Measurements from ENCODE around the gene DEPDC5. TPM values are rescaled to one million over a fixed set of nuclear protein-coding genes. Genes with fewer than 3 reads are reported as not detected.

The DEPDC5 gene
- total and polyA plus RNA-seq, 9 donors: 8.0 to 10.7 (median 8.5) TPM

- H3K4me1 ChIP-seq (ENCODE audit: control insufficient read depth, insufficient read depth, low read length): no peaks in the 10 kb centered on the region
- WGBS (ENCODE audit: insufficient coverage): 65% methylated on average over 2 of the region's 4 CpGs
- H3K27ac ChIP-seq (ENCODE audit: low read length): no peak overlapping the region
- no peak overlapping the region for H3K4me3 ChIP-seq (ENCODE audit: low read length)
- no peaks in the 10 kb centered on the region for H3K27me3 ChIP-seq (ENCODE audit: control insufficient read depth, insufficient read depth, low read length)
- peaks cover 35% of the 10 kb centered on the region for H3K36me3 ChIP-seq (ENCODE audit: control insufficient read depth, insufficient read depth, low read length)
- no peak for DNase-seq
- no peaks in the 10 kb centered on the region for H3K9me3 ChIP-seq (replicated peaks; ENCODE audit: control insufficient read depth, low read depth, low read length)
Measured at GRCh38 chr22:31866918-31867317, 113.1 kb downstream of the DEPDC5 start.

GRCh38 chr22:31867386-31868153, 113.8 kb downstream of the DEPDC5 start:
- peaks cover 40% of the 10 kb centered on the region for H3K36me3 ChIP-seq (ENCODE audit: control insufficient read depth, insufficient read depth, low read length)
- no peak overlapping the region for H3K4me3 ChIP-seq (ENCODE audit: low read length)
- H3K27ac ChIP-seq (ENCODE audit: low read length): no peak overlapping the region
- DNase-seq: no peak
- WGBS (ENCODE audit: insufficient coverage): no CpG with 5 or more reads among the region's 3 CpGs
- no peaks in the 10 kb centered on the region for H3K4me1 ChIP-seq (ENCODE audit: control insufficient read depth, insufficient read depth, low read length)
- no peaks in the 10 kb centered on the region for H3K9me3 ChIP-seq (replicated peaks; ENCODE audit: control insufficient read depth, low read depth, low read length)
- H3K27me3 ChIP-seq (ENCODE audit: control insufficient read depth, insufficient read depth, low read length): no peaks in the 10 kb centered on the region

- peaks cover 51% of the 10 kb centered on the region for H3K36me3 ChIP-seq (ENCODE audit: control insufficient read depth, insufficient read depth, low read length)
Measured at GRCh38 chr22:31869739-31870138, 115.9 kb downstream of the DEPDC5 start.

GRCh38 chr22:31870890-31871289, 117.1 kb downstream of the DEPDC5 start:
- Histone ChIP-seq H3K36me3 (ENCODE audit: control insufficient read depth, insufficient read depth, low read length) (peaks cover 53% of the 10 kb centered on the region), H3K4me3 (ENCODE audit: low read length) (no peak overlapping the region), H3K9me3 (replicated peaks; ENCODE audit: control insufficient read depth, low read depth, low read length) (no peaks in the 10 kb centered on the region), H3K4me1 (ENCODE audit: control insufficient read depth, insufficient read depth, low read length) (no peaks in the 10 kb centered on the region), H3K27me3 (ENCODE audit: control insufficient read depth, insufficient read depth, low read length) (no peaks in the 10 kb centered on the region), H3K27ac (ENCODE audit: low read length) (no peak overlapping the region)
- DNase-seq: no peak
- WGBS (ENCODE audit: insufficient coverage): 98% methylated on average over 3 of the region's 6 CpGs

More at GRCh38 chr22:31869739-31870138, 115.9 kb downstream of the DEPDC5 start:
- Histone ChIP-seq H3K4me3 (ENCODE audit: low read length) (no peak overlapping the region), H3K27ac (ENCODE audit: low read length) (no peak overlapping the region), H3K9me3 (replicated peaks; ENCODE audit: control insufficient read depth, low read depth, low read length) (no peaks in the 10 kb centered on the region), H3K27me3 (ENCODE audit: control insufficient read depth, insufficient read depth, low read length) (no peaks in the 10 kb centered on the region), H3K4me1 (ENCODE audit: control insufficient read depth, insufficient read depth, low read length) (no peaks in the 10 kb centered on the region)
- DNase-seq: no peak
- 73% methylated on average over 4 of the region's 5 CpGs for WGBS (ENCODE audit: insufficient coverage)

- H3K4me1 ChIP-seq (ENCODE audit: control insufficient read depth, insufficient read depth, low read length): no peaks in the 10 kb centered on the region
- no peak overlapping the region for H3K4me3 ChIP-seq (ENCODE audit: low read length)
- H3K27me3 ChIP-seq (ENCODE audit: control insufficient read depth, insufficient read depth, low read length): no peaks in the 10 kb centered on the region
- H3K27ac ChIP-seq (ENCODE audit: low read length): no peak overlapping the region
- no peak for DNase-seq
- peaks cover 55% of the 10 kb centered on the region for H3K36me3 ChIP-seq (ENCODE audit: control insufficient read depth, insufficient read depth, low read length)
- WGBS (ENCODE audit: insufficient coverage): 73% methylated on average over 1 of the region's 4 CpGs
- no peaks in the 10 kb centered on the region for H3K9me3 ChIP-seq (replicated peaks; ENCODE audit: control insufficient read depth, low read depth, low read length)
Measured at GRCh38 chr22:31871480-31871879, 117.7 kb downstream of the DEPDC5 start.

- Histone ChIP-seq H3K4me3 (ENCODE audit: low read length) (no peak overlapping the region), H3K27ac (ENCODE audit: low read length) (no peak overlapping the region), H3K9me3 (replicated peaks; ENCODE audit: control insufficient read depth, low read depth, low read length) (no peaks in the 10 kb centered on the region), H3K27me3 (ENCODE audit: control insufficient read depth, insufficient read depth, low read length) (no peaks in the 10 kb centered on the region), H3K36me3 (ENCODE audit: control insufficient read depth, insufficient read depth, low read length) (peaks cover 56% of the 10 kb centered on the region), H3K4me1 (ENCODE audit: control insufficient read depth, insufficient read depth, low read length) (no peaks in the 10 kb centered on the region)
- DNase-seq: peak; percentile 19
- WGBS (ENCODE audit: insufficient coverage): no CpG with 5 or more reads among the region's 4 CpGs
Measured at GRCh38 chr22:31872209-31872608, 118.4 kb downstream of the DEPDC5 start.

GRCh38 chr22:31874821-31875220, 121.0 kb downstream of the DEPDC5 start:
- no peaks in the 10 kb centered on the region for H3K4me1 ChIP-seq (ENCODE audit: control insufficient read depth, insufficient read depth, low read length)
- no peaks in the 10 kb centered on the region for H3K27me3 ChIP-seq (ENCODE audit: control insufficient read depth, insufficient read depth, low read length)
- no peaks in the 10 kb centered on the region for H3K9me3 ChIP-seq (replicated peaks; ENCODE audit: control insufficient read depth, low read depth, low read length)
- DNase-seq: no peak
- 96% methylated on average over 3 of the region's 3 CpGs for WGBS (ENCODE audit: insufficient coverage)
- no peak overlapping the region for H3K27ac ChIP-seq (ENCODE audit: low read length)
- H3K36me3 ChIP-seq (ENCODE audit: control insufficient read depth, insufficient read depth, low read length): peaks cover 52% of the 10 kb centered on the region
- H3K4me3 ChIP-seq (ENCODE audit: low read length): no peak overlapping the region

GRCh38 chr22:31876156-31876920, 122.5 kb downstream of the DEPDC5 start:
- H3K27ac ChIP-seq (ENCODE audit: low read length): no peak overlapping the region
- H3K4me1 ChIP-seq (ENCODE audit: control insufficient read depth, insufficient read depth, low read length): no peaks in the 10 kb centered on the region
- H3K9me3 ChIP-seq (replicated peaks; ENCODE audit: control insufficient read depth, low read depth, low read length): no peaks in the 10 kb centered on the region
- no peaks in the 10 kb centered on the region for H3K27me3 ChIP-seq (ENCODE audit: control insufficient read depth, insufficient read depth, low read length)
- H3K4me3 ChIP-seq (ENCODE audit: low read length): no peak overlapping the region
- 49% methylated on average over 10 of the region's 12 CpGs for WGBS (ENCODE audit: insufficient coverage)
- DNase-seq: no peak
- H3K36me3 ChIP-seq (ENCODE audit: control insufficient read depth, insufficient read depth, low read length): peaks cover 53% of the 10 kb centered on the region

- Histone ChIP-seq H3K36me3 (ENCODE audit: control insufficient read depth, insufficient read depth, low read length) (peaks cover 49% of the 10 kb centered on the region), H3K27ac (ENCODE audit: low read length) (no peak overlapping the region), H3K4me3 (ENCODE audit: low read length) (no peak overlapping the region), H3K27me3 (ENCODE audit: control insufficient read depth, insufficient read depth, low read length) (no peaks in the 10 kb centered on the region), H3K9me3 (replicated peaks; ENCODE audit: control insufficient read depth, low read depth, low read length) (no peaks in the 10 kb centered on the region), H3K4me1 (ENCODE audit: control insufficient read depth, insufficient read depth, low read length) (no peaks in the 10 kb centered on the region)
- whole genome bisulfite sequencing (ENCODE audit: insufficient coverage): 87% methylated on average over 12 of the region's 14 CpGs
- DNase-seq: no peak
Measured at GRCh38 chr22:31879585-31879984, 125.8 kb downstream of the DEPDC5 start.

- no peak overlapping the region for H3K27ac ChIP-seq (ENCODE audit: low read length)
- 86% methylated on average over 2 of the region's 6 CpGs for WGBS (ENCODE audit: insufficient coverage)
- peaks cover 46% of the 10 kb centered on the region for H3K36me3 ChIP-seq (ENCODE audit: control insufficient read depth, insufficient read depth, low read length)
Measured at GRCh38 chr22:31881200-31881599, 127.4 kb downstream of the DEPDC5 start.

More at GRCh38 chr22:31881200-31881599, 127.4 kb downstream of the DEPDC5 start:
- DNase-seq: no peak
- Histone ChIP-seq H3K4me3 (ENCODE audit: low read length) (no peak overlapping the region), H3K4me1 (ENCODE audit: control insufficient read depth, insufficient read depth, low read length) (no peaks in the 10 kb centered on the region), H3K27me3 (ENCODE audit: control insufficient read depth, insufficient read depth, low read length) (no peaks in the 10 kb centered on the region), H3K9me3 (replicated peaks; ENCODE audit: control insufficient read depth, low read depth, low read length) (no peaks in the 10 kb centered on the region)
